Measurements from ENCODE around the gene SELENON.

Gene SELENON

GRCh38 chr1:25779894-25780293, 20.1 kb upstream of the SELENON start:
- Histone ChIP-seq H3K9me3 (no peaks in the 10 kb centered on the region), H3K4me1 (ENCODE audit: control insufficient read depth in 1 of 2, insufficient read depth in 1 of 2, low read depth in 1 of 2, low read length in 1 of 2) (no peaks in the 10 kb centered on the region), H3K36me3 (no peaks in the 10 kb centered on the region), H3K27me3 (peaks cover 8% of the 10 kb centered on the region), H3K4me3 (ENCODE audit: low read depth in 1 of 2, low read length in 1 of 2) (no peak overlapping the region), H3K27ac (no peak overlapping the region)
- no peak for TF ChIP-seq CTCF (IDR thresholded peaks at IDR 0.05)

- H3K27ac ChIP-seq: no peak overlapping the region
- H3K27me3 ChIP-seq: peaks cover 2% of the 10 kb centered on the region
- no peak overlapping the region for H3K4me3 ChIP-seq (ENCODE audit: low read depth in 1 of 2, low read length in 1 of 2)
- no peaks in the 10 kb centered on the region for H3K4me1 ChIP-seq (ENCODE audit: control insufficient read depth in 1 of 2, insufficient read depth in 1 of 2, low read depth in 1 of 2, low read length in 1 of 2)
- no peak for TF ChIP-seq CTCF (IDR thresholded peaks at IDR 0.05)
- no peaks in the 10 kb centered on the region for H3K36me3 ChIP-seq
- no peaks in the 10 kb centered on the region for H3K9me3 ChIP-seq
Observed at GRCh38 chr1:25780318-25781129, 19.5 kb upstream of the SELENON start.

GRCh38 chr1:25781130-25781433, 18.9 kb upstream of the SELENON start:
- no peaks in the 10 kb centered on the region for H3K9me3 ChIP-seq
- no peaks in the 10 kb centered on the region for H3K4me1 ChIP-seq (ENCODE audit: control insufficient read depth in 1 of 2, insufficient read depth in 1 of 2, low read depth in 1 of 2, low read length in 1 of 2)
- no peak for TF ChIP-seq CTCF (IDR thresholded peaks at IDR 0.05)
- H3K4me3 ChIP-seq (ENCODE audit: low read depth in 1 of 2, low read length in 1 of 2): no peak overlapping the region
- no peaks in the 10 kb centered on the region for H3K36me3 ChIP-seq
- H3K27ac ChIP-seq: no peak overlapping the region
- H3K27me3 ChIP-seq: no peaks in the 10 kb centered on the region

GRCh38 chr1:25782608-25783201, 17.3 kb upstream of the SELENON start:
- no peaks in the 10 kb centered on the region for H3K9me3 ChIP-seq
- H3K4me3 ChIP-seq (ENCODE audit: low read depth in 1 of 2, low read length in 1 of 2): no peak overlapping the region
- no peak for TF ChIP-seq CTCF (IDR thresholded peaks at IDR 0.05)
- no peak overlapping the region for H3K27ac ChIP-seq
- H3K36me3 ChIP-seq: no peaks in the 10 kb centered on the region
- no peaks in the 10 kb centered on the region for H3K4me1 ChIP-seq (ENCODE audit: control insufficient read depth in 1 of 2, insufficient read depth in 1 of 2, low read depth in 1 of 2, low read length in 1 of 2)
- H3K27me3 ChIP-seq: no peaks in the 10 kb centered on the region

- Histone ChIP-seq H3K27ac (no peak overlapping the region), H3K4me1 (ENCODE audit: control insufficient read depth in 1 of 2, insufficient read depth in 1 of 2, low read depth in 1 of 2, low read length in 1 of 2) (no peaks in the 10 kb centered on the region), H3K4me3 (ENCODE audit: low read depth in 1 of 2, low read length in 1 of 2) (no peak overlapping the region), H3K9me3 (no peaks in the 10 kb centered on the region), H3K27me3 (no peaks in the 10 kb centered on the region), H3K36me3 (no peaks in the 10 kb centered on the region)
- TF ChIP-seq CTCF (IDR thresholded peaks at IDR 0.05): no peak
Observed at GRCh38 chr1:25784575-25785051, 15.4 kb upstream of the SELENON start.
